K562 (cell line): ENCODE measurements around the gene NDUFA3. TPM values are rescaled to one million over a fixed set of nuclear protein-coding genes. Genes with fewer than 3 reads are reported as not detected.

Experiments
- DLX4 ChIP-seq: fragments of 250-450 bp; sonication (Bioruptor Pico); IDR thresholded peaks from 2 replicates; pipeline ENCODE4 v1.6.1; 2021; ENCODE audit warnings: mild to moderate bottlenecking
- HBP1 ChIP-seq: fragments of 450-650 bp; formaldehyde crosslinking; IDR thresholded peaks from 2 replicates; pipeline ENCODE4 v1.4.0; 2022; ENCODE audit warnings: missing genetic modification characterization
- MAFK ChIP-seq: IDR thresholded peaks from 2 replicates; pipeline ENCODE4 v1.6.1; 2011; ENCODE audit warnings: low read length, improper control_type of control experiment
- MIER1 ChIP-seq: fragments of 450-650 bp; IDR thresholded peaks from 2 replicates; pipeline ENCODE4 v1.6.1; 2016; ENCODE audit warnings: antibody characterized with exemption, mild to moderate bottlenecking, low read depth
- SAP30 ChIP-seq: fragments of 200-600 bp; sonication (generic); IDR thresholded peaks from 2 replicates; pipeline ENCODE4 v1.6.1; 2012; ENCODE audit warnings: borderline replicate concordance, low read depth, mild to moderate bottlenecking, moderate library complexity, low read length, control low read depth, inconsistent platforms; ENCODE audit not compliant: insufficient read depth, poor library complexity, severe bottlenecking
- SMARCA4 ChIP-seq: fragments of 450-650 bp; IDR thresholded peaks from 2 replicates; pipeline ENCODE4 v1.6.1; 2016
- SOX6 ChIP-seq: fragments of 450-650 bp; IDR thresholded peaks from 2 replicates; pipeline ENCODE4 v1.6.1; 2014; ENCODE audit warnings: mild to moderate bottlenecking
- SRSF7 ChIP-seq: fragments of 200-400 bp; formaldehyde crosslinking; optimal IDR thresholded peaks from 2 replicates; pipeline ENCODE3; 2017; ENCODE audit warnings: mild to moderate bottlenecking, low read depth, low read length
- USF2 ChIP-seq: sonication (generic); formaldehyde crosslinking; IDR thresholded peaks from 2 replicates; pipeline ENCODE4 v1.5.0; 2020; ENCODE audit warnings: missing genetic modification reagents
- ZBTB40 ChIP-seq, 2 experiments: fragments of 450-650 bp in 1 of 2; sonication (generic) in 1 of 2; formaldehyde crosslinking in 1 of 2; IDR thresholded peaks; 2 replicates each; pipeline versions ENCODE4 v1.7.1 to v1.9.0; 2016 to 2022; ENCODE audit warnings: inconsistent platforms in 1 of 2, mild to moderate bottlenecking in 1 of 2, missing genetic modification reagents in 1 of 2
- ZNF274 ChIP-seq: IDR thresholded peaks from 2 replicates; pipeline ENCODE4 v1.6.1; 2011; ENCODE audit warnings: low read depth, mild to moderate bottlenecking, low read length, moderate library complexity, borderline replicate concordance
- polyA plus RNA-seq, 8 experiments: library from polyadenylated mRNA; depleted of rRNA in 4 of 8; stranded (reverse) in 5 of 8; unstranded in 3 of 8; fragments of >200 nt; fragmentation: Nextera tagmentation in 2 of 8; fragmentation: Illumina TruSeq in 1 of 8; extraction: Ambion mirVana in 2 of 8; extraction: Trizol in 1 of 8; gene quantifications; 2 replicates each; pipeline versions ENCODE4 v1.2.1 to v1.2.3, GENCODE V29; 2011 to 2014; ENCODE audit warnings: inconsistent platforms in 1 of 8, missing spikeins in 1 of 8
- total RNA-seq, 7 experiments: library from RNA; depleted of rRNA in 6 of 7; stranded (reverse); fragments of >200 nt in 6 of 7; fragmentation: Illumina TruSeq in 2 of 7; extraction: Trizol in 2 of 7; gene quantifications; 2 replicates each; pipeline versions ENCODE4 v1.2.1 to v1.2.3, GENCODE V29; 2011 to 2021; ENCODE audit warnings: low replicate concordance in 1 of 7

Gene NDUFA3
- total and polyA plus RNA-seq, 9 of the 15 experiments (the other 6 are each of a cell fraction or from before 2014, with no cell fraction given): 39.2 to 279 (median 138) TPM

GRCh38 chr19:54136086-54136863, 33.6 kb downstream of the NDUFA3 start (continued):
- TF ChIP-seq ZBTB40 (IDR thresholded peaks at IDR 0.05) (0 out of 2 replicates have a peak, but pooled peaks have one; percentile 28), ZBTB40 (CRISPR knock-in tag; IDR thresholded peaks at IDR 0.05) (no peak), SMARCA4 (0 out of 2 replicates have a peak, but pooled peaks have one; percentile 24), SOX6 (0 out of 2 replicates have a peak, but pooled peaks have one; percentile 12), MAFK (no peak), MIER1 (0 out of 2 replicates have a peak, but pooled peaks have one; percentile 57), SAP30 (peak; percentile 83), DLX4 (CRISPR knock-in tag) (no peak), ZNF274 (no peak), HBP1 (CRISPR knock-in tag) (peak; percentile 25; the same call in 1 of the 2 replicates), USF2 (CRISPR knock-in tag) (no peak), SRSF7 (no peak)
